ENCODE data around the gene TNFAIP8L3.

Gene TNFAIP8L3

DNA sequence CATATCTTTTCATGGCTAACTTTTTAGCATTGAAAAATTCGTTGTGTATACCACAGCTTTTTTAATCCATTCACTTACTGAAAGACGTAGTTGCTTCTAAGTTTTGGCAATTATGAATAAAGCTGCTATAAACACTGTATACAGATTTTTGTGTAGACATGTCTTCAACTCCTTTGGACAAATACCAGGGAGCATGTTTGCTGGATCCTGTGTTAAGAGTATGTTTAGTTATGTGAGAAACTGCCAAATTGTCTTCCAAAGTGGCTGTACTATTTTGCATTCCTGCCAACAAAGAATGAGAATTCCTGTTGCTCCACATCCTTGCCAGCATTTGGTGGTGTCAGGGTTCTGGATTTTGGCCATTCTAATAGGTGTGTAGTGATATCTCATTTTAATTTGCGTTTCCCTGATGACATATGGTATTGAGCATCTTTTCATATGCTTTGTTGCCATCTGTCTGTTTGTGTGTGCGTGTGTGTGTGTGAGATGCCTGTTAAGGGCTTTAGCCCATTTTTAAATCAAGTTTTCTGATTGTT lies 87.5 kb downstream of the TNFAIP8L3 start:
- no peaks in the 10 kb centered on the region for H3K27me3 ChIP-seq
- no peak for TF ChIP-seq CTCF (IDR thresholded peaks at IDR 0.05; ENCODE audit: low read depth, low read length)
- no peaks in the 10 kb centered on the region for H3K36me3 ChIP-seq
- H3K4me3 ChIP-seq (ENCODE audit: low read depth, low read length) = no peak overlapping the region
- no peaks in the 10 kb centered on the region for H3K9me3 ChIP-seq
- DNase-seq = no peak
- H3K4me1 ChIP-seq = no peaks in the 10 kb centered on the region; the same call in 1 of the 2 replicates

Data from BE2C (cell line).